Stomach (tissue), 4 donors: ENCODE data around the gene KCNQ1.

Experiments used
- EP300 ChIP-seq: sonication (generic); formaldehyde crosslinking; IDR thresholded peaks from one replicate; pipeline ENCODE4 v1.6.1; 2017; ENCODE audit warnings: antibody characterized with exemption
- POLR2A ChIP-seq, 4 donors: fragments of 450-650 bp; IDR thresholded peaks; one replicate each; pipeline ENCODE4 v1.6.1; 2016; ENCODE audit warnings: antibody characterized with exemption in 4 of 4, control low read depth in 2 of 4, mild to moderate bottlenecking in 1 of 4, moderate library complexity in 1 of 4
- POLR2AphosphoS5 ChIP-seq, 3 donors: sonication (generic); formaldehyde crosslinking; IDR thresholded peaks; one replicate each; pipeline ENCODE4 v1.6.1; 2016; ENCODE audit warnings: antibody characterized with exemption in 3 of 3
- TF ChIP-seq, protein P1 (sequence below), 7 experiments: fragments of 450-650 bp in 4 of 7; fragments of 200-600 bp in 3 of 7; sonication (generic) in 3 of 7; IDR thresholded peaks; one replicate each; pipeline ENCODE4 v1.5.1; 2016 to 2019; ENCODE audit warnings: antibody characterized with exemption in 7 of 7, control low read depth in 2 of 7, mild to moderate bottlenecking in 1 of 7

DNA sequence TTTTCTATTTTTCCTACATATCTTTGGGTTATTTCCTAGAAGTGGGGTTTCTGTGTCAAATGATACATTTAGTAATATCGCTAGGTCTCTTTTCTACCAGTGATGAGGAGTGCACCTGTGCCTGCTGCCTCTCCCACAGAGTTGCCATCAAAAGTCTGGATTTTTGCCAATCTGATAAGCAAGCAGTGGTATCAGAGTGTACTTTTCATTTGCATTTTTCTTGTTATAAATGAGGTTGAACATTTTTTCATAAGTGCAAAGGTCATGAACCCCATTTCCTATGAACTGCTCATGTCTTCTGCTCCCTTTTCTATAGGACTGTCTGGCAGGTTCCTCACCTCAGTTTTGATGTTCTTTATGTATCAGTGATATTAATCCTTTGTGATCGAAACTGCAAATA lies 2.2 kb upstream of the KCNQ1 start:
- no peak for TF ChIP-seq POLR2AphosphoS5 (IDR thresholded peaks at IDR 0.05)
- TF ChIP-seq, protein P1, sequence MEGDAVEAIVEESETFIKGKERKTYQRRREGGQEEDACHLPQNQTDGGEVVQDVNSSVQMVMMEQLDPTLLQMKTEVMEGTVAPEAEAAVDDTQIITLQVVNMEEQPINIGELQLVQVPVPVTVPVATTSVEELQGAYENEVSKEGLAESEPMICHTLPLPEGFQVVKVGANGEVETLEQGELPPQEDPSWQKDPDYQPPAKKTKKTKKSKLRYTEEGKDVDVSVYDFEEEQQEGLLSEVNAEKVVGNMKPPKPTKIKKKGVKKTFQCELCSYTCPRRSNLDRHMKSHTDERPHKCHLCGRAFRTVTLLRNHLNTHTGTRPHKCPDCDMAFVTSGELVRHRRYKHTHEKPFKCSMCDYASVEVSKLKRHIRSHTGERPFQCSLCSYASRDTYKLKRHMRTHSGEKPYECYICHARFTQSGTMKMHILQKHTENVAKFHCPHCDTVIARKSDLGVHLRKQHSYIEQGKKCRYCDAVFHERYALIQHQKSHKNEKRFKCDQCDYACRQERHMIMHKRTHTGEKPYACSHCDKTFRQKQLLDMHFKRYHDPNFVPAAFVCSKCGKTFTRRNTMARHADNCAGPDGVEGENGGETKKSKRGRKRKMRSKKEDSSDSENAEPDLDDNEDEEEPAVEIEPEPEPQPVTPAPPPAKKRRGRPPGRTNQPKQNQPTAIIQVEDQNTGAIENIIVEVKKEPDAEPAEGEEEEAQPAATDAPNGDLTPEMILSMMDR (IDR thresholded peaks at IDR 0.05): no peak
- no peak for TF ChIP-seq POLR2A (IDR thresholded peaks at IDR 0.05)
- no peak for TF ChIP-seq EP300
